Right cardiac atrium (tissue), 5 donors: Measurements from ENCODE around the gene NTRK2. TPM values are rescaled to one million over a fixed set of nuclear protein-coding genes. Genes with fewer than 3 reads are reported as not detected.
"Not testable (repeated sequence)": the region's sequence is repeated elsewhere in the genome, so short reads cannot be mapped to it uniquely, and the experiment has no call there.

Experiments used
- ATAC-seq, 2 donors: fragments of 200-7000 bp; cut with Tn5 transposase; one replicate each; pipeline versions ENCODE4 v1.8.0 to v1.9.1; 2020; ENCODE audit warnings: moderate library complexity in 2 of 2, mild to moderate bottlenecking in 1 of 2
- DNase-seq, 3 donors: peaks; one replicate each; pipeline ENCODE4 v3.0.0-alpha.2; 2020
- H3K27ac ChIP-seq: one replicate; pipeline ENCODE4 v1.5.1; 2013; ENCODE audit warnings: mild to moderate bottlenecking, low read length, control low read depth, moderate library complexity
- H3K27me3 ChIP-seq: one replicate; pipeline ENCODE4 v1.6.1; 2013; ENCODE audit not compliant: control insufficient read depth, insufficient read depth
- H3K4me1 ChIP-seq: one replicate; pipeline ENCODE4 v1.6.1; 2013; ENCODE audit warnings: low read length; ENCODE audit not compliant: control insufficient read depth, insufficient read depth
- H3K4me3 ChIP-seq: one replicate; pipeline ENCODE4 v1.5.1; 2013; ENCODE audit warnings: low read length, control low read depth
- H3K9me3 ChIP-seq: one replicate; pipeline ENCODE4 v1.6.1; 2013; ENCODE audit warnings: low read length; ENCODE audit not compliant: control insufficient read depth
- WGBS: extraction: QIAGEN DNeasy Blood & Tissue Kit; methylation state at CpG from one replicate; pipeline ENCODE4 v1.1.7; 2013; 5-methylcytosine and 5-hydroxymethylcytosine counted together
- intact Hi-C, 4 donors: fragments of 100-400 bp; cut with DNase I; formaldehyde crosslinking; loops; one replicate each; pipeline versions ENCODE4 v1.11.0 to v1.14.0; 2022 to 2023
- polyA plus RNA-seq: library from polyadenylated mRNA; stranded (reverse); fragments of 200-250 nt; gene quantifications from one replicate; pipeline ENCODE4 v1.2.3, GENCODE V29; 2013
- total RNA-seq, 4 donors: library from RNA; stranded (reverse); fragmentation: NEBNext Ultra II Directional; extraction: Animal tissue kit (Norgen Biotek cat#: 25700); gene quantifications; one replicate each; pipeline ENCODE4 v1.2.1, GENCODE V29; 2021
- donor health status: healthy with polysubstance abuse.
- donor health status: DM: no; HTN: yes; CAD: no.
- donor health status: DM: no; HTN: no; CAD: no.
- donor health status: DM: no; HTN: yes; CAD: no; lungs with severe emphysema.
- donor health status: DM: yes; HTN: yes; CAD: no.

The NTRK2 gene
- total and polyA plus RNA-seq, 5 donors, result 9.6 to 55.3 (median 34.7) TPM

DNA sequence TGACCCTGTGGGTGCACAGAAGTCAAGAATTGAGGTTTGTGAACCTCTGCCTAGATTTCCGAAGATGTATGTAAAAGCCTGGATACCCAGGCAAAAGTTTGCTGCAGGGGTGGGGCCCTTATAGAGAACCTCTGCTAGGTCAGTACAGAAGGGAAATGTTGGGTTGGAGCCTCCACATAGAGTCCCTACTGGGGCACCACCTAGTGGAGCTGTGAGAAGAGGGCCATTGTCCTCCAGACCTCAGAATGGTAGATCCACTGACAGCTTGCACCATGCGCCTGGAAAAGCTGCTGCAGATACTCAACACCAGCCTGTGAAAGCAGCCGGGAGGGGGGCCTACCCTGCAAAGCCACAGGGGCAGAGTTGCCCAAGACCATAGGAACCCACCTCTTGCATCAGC, 399.9 kb downstream of the NTRK2 start:
- H3K4me1 ChIP-seq, DNase-seq, intact Hi-C loops, ATAC-seq, H3K4me3 ChIP-seq, H3K9me3 ChIP-seq, H3K27me3 ChIP-seq, H3K27ac ChIP-seq: not testable (repeated sequence)
- 84% methylated on average over 3 of the region's 3 CpGs for WGBS
